NT2/D1 (cell line): ENCODE results near the gene CASP1.
A peak's percentile ranks its signal among the peaks of the same experiment; 100 is the strongest.
"Not testable (repeated sequence)": the region's sequence is repeated elsewhere in the genome, so short reads cannot be mapped to it uniquely, and the experiment has no call there.

Experiments used
- DNase-seq: peaks from one replicate; pipeline ENCODE4 v3.0.0-alpha.2; 2011; ENCODE audit warnings: low read depth, low spot score
- H3K27me3 ChIP-seq: 2 replicates; pipeline ENCODE4 v1.6.0; 2011; ENCODE audit warnings: mild to moderate bottlenecking; ENCODE audit not compliant: insufficient read length, insufficient read depth
- H3K36me3 ChIP-seq: 2 replicates; pipeline ENCODE4 v1.6.1; 2011; ENCODE audit warnings: mild to moderate bottlenecking, low read length, mixed read lengths; ENCODE audit not compliant: insufficient read depth, insufficient read length
- H3K4me1 ChIP-seq: 2 replicates; pipeline ENCODE4 v1.5.1; 2011; ENCODE audit not compliant: insufficient read depth, insufficient read length
- H3K4me3 ChIP-seq: 2 replicates; pipeline ENCODE4 v1.5.1; 2011; ENCODE audit warnings: low read depth; ENCODE audit not compliant: insufficient read length
- H3K9ac ChIP-seq: 2 replicates; pipeline ENCODE4 v1.6.0; 2011; ENCODE audit warnings: low read depth; ENCODE audit not compliant: insufficient read length
- H3K9me3 ChIP-seq: 2 replicates; pipeline ENCODE4 v1.5.1; 2011; ENCODE audit warnings: mild to moderate bottlenecking, low read length; ENCODE audit not compliant: insufficient read depth
- SUZ12 ChIP-seq: IDR thresholded peaks from 2 replicates; pipeline ENCODE4 v1.6.1; 2011; ENCODE audit not compliant: insufficient read length, insufficient read depth; ENCODE audit errors: extremely low read depth
- YY1 ChIP-seq: IDR thresholded peaks from 2 replicates; pipeline ENCODE4 v1.6.1; 2011; ENCODE audit not compliant: insufficient read length, insufficient read depth
- ZNF274 ChIP-seq: IDR thresholded peaks from 2 replicates; pipeline ENCODE4 v1.6.1; 2011; ENCODE audit warnings: mild to moderate bottlenecking, low read depth, low read length

The CASP1 gene

GRCh38 chr11:105056446-105056845, 21.5 kb upstream of the CASP1 start:
- Histone ChIP-seq H3K9ac (no peak overlapping the region), H3K36me3 (no peaks in the 10 kb centered on the region), H3K27me3 (no peaks in the 10 kb centered on the region), H3K9me3 (no peaks in the 10 kb centered on the region), H3K4me3 (no peak overlapping the region), H3K4me1 (no peaks in the 10 kb centered on the region)
- DNase-seq = no peak
- no peak for TF ChIP-seq ZNF274
- no peak for TF ChIP-seq YY1
- TF ChIP-seq SUZ12 = no peak

- Histone ChIP-seq H3K4me3 (no peak overlapping the region), H3K27me3 (no peaks in the 10 kb centered on the region), H3K9me3 (no peaks in the 10 kb centered on the region), H3K4me1 (no peaks in the 10 kb centered on the region), H3K9ac (no peak overlapping the region), H3K36me3 (no peaks in the 10 kb centered on the region)
- TF ChIP-seq SUZ12 = no peak
- TF ChIP-seq YY1 = no peak
- TF ChIP-seq ZNF274 = no peak
- no peak for DNase-seq
Measured at GRCh38 chr11:105054723-105055493, 20.0 kb upstream of the CASP1 start.

- TF ChIP-seq ZNF274 = no peak
- TF ChIP-seq YY1 = no peak
- no peak for TF ChIP-seq SUZ12
- no peaks in the 10 kb centered on the region for H3K4me1 ChIP-seq
- no peak for DNase-seq
- H3K27me3 ChIP-seq = no peaks in the 10 kb centered on the region
- H3K36me3 ChIP-seq = no peaks in the 10 kb centered on the region
- no peak overlapping the region for H3K9ac ChIP-seq
- H3K9me3 ChIP-seq = no peaks in the 10 kb centered on the region
- no peak overlapping the region for H3K4me3 ChIP-seq
Measured at GRCh38 chr11:105052487-105052886, 17.5 kb upstream of the CASP1 start.

GRCh38 chr11:105051559-105051958, 16.6 kb upstream of the CASP1 start:
- Histone ChIP-seq H3K9me3 (no peaks in the 10 kb centered on the region), H3K9ac (no peak overlapping the region), H3K4me3 (no peak overlapping the region), H3K4me1 (no peaks in the 10 kb centered on the region), H3K36me3 (no peaks in the 10 kb centered on the region), H3K27me3 (no peaks in the 10 kb centered on the region)
- no peak for TF ChIP-seq ZNF274
- TF ChIP-seq SUZ12 = no peak
- TF ChIP-seq YY1 = no peak
- DNase-seq = no peak

GRCh38 chr11:105049481-105049880, 14.5 kb upstream of the CASP1 start:
- no peak for TF ChIP-seq YY1
- TF ChIP-seq ZNF274 = no peak
- no peak for DNase-seq
- Histone ChIP-seq H3K36me3 (no peaks in the 10 kb centered on the region), H3K27me3 (no peaks in the 10 kb centered on the region), H3K4me1 (no peaks in the 10 kb centered on the region), H3K9me3 (no peaks in the 10 kb centered on the region), H3K9ac (no peak overlapping the region), H3K4me3 (no peak overlapping the region)

GRCh38 chr11:105046898-105047579, 12.1 kb upstream of the CASP1 start:
- no peak overlapping the region for H3K4me3 ChIP-seq
- no peaks in the 10 kb centered on the region for H3K27me3 ChIP-seq
- peak; percentile 1 for DNase-seq
- TF ChIP-seq YY1 (no peak), ZNF274 (no peak), SUZ12 (no peak)
- no peaks in the 10 kb centered on the region for H3K4me1 ChIP-seq
- H3K9me3 ChIP-seq = no peaks in the 10 kb centered on the region
- H3K9ac ChIP-seq = no peak overlapping the region
- H3K36me3 ChIP-seq = no peaks in the 10 kb centered on the region

GRCh38 chr11:105045676-105046296, 10.8 kb upstream of the CASP1 start:
- TF ChIP-seq ZNF274 (no peak), SUZ12 (no peak), YY1 (no peak)
- Histone ChIP-seq H3K9me3 (no peaks in the 10 kb centered on the region), H3K4me1 (no peaks in the 10 kb centered on the region), H3K27me3 (no peaks in the 10 kb centered on the region), H3K4me3 (no peak overlapping the region), H3K9ac (no peak overlapping the region), H3K36me3 (no peaks in the 10 kb centered on the region)
- no peak for DNase-seq

- not testable (repeated sequence) for H3K9ac ChIP-seq, H3K4me1 ChIP-seq, H3K4me3 ChIP-seq, H3K9me3 ChIP-seq, DNase-seq, H3K27me3 ChIP-seq, H3K36me3 ChIP-seq
Measured at GRCh38 chr11:105044557-105045524, 9.9 kb upstream of the CASP1 start, which contains the start of gene CARD16. CARD16 (minus strand) TSS chr11:105045335; CDS start chr11:105045297, 38 bp downstream.
